ENCODE measurements around the gene SLX4.

GRCh38 chr16:3659251-3659650, 47.8 kb upstream of the SLX4 start:
- no peak for TF ChIP-seq CTCF (IDR thresholded peaks at IDR 0.05)
- no peak for TF ChIP-seq POLR2A (IDR thresholded peaks at IDR 0.05)

All from lower leg skin (tissue), 3 donors.